NCI-H524 (cell line): ENCODE results near the gene UBE2H.
A peak's percentile ranks its signal among the peaks of the same experiment; 100 is the strongest.
"Not testable (repeated sequence)": the region's sequence is repeated elsewhere in the genome, so short reads cannot be mapped to it uniquely, and the experiment has no call there.

Experiments used
- DNase-seq, 2 experiments: peaks; one replicate each; lab custom pipeline; 2025; lab: John Stamatoyannopoulos, UW

The UBE2H gene

DNA sequence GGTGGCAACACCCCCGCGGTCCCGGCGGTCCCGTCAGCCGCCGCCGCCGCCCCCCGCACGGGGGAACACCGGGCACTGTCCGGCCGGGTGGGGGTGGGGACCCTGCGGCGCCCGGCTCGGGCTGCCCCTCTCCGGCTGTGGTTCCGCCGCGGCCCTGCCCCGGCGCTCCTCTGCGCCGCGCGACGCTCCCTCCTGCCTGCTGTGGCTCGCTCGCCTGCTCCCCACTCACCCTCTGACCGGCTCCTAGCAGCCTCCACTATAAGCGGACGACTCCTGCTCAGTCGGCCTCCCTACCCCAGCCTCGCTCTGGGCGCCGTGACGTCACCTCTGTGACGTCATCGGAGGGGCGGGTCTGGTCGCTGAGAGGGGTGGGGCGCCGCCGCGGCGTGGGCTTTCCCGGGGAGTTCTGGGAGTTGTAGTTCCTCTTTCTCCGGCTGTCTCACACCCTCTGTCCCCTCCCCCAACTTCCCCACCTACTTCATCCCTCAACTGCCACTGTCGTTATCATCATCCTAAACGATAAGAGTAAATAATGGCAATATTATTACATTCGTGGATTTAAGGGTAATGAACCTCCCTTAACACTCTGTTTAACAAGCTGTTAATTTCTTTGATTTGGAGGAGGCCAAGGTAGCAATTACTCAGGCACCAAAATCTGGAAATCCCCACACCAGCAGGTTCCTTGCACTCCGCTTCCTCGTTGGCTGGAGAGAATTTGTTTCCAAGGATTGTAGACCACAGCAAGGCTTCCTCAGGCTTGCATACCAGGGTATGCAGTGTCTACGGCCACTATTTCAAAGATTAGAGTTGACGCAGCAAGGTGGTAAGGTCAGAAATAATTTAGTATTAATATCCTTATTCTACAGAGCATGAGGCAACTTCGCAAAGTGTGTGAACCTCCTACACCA, at the start of gene UBE2H:
Gene UBE2H, minus strand, starts transcription at position 308 of the 908 bp plus-strand sequence. CDS start 405 bp downstream, outside the sequence.
- DNase-seq = peak; percentile 43 to 87

DNA sequence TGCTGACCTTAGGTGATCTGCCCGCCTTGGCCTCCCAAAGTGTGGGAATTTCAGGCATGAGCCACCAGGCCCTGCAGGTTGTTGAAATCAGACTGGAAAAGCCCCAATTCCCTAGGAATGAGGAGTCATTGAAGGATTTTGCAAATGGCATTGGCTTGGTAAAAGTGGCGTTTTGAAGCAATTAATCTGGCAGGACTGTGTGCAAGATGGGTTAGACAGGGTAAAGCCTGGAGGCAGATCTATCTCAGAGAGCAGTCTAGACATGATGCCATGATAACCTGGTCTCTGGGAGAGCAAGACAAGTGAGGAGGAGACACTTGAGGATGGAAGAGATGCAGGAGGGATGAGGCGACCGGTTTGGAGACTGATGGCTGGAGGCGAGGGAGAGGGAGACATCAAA, 45.7 kb upstream of the UBE2H start:
- no peak for DNase-seq

DNA sequence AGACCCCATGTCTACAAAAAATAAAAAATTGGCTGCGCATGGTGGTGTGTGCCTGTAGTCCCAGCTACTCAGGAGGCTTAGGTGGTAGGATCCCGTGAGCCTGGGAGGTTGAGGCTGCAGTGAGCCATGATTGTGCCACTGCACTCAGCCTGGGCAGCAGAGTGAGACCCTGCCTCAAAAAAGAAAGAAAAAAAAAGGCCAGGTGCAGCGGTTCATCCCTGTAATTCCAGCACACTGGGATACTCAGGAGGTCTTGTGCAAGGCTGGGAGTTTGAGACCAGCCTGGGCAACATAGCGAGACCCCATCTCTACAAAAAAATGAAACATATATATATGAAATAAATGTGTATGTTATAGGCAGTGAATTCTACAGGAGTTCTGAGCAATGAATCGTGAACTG, 44.5 kb upstream of the UBE2H start:
- DNase-seq = no peak

DNA sequence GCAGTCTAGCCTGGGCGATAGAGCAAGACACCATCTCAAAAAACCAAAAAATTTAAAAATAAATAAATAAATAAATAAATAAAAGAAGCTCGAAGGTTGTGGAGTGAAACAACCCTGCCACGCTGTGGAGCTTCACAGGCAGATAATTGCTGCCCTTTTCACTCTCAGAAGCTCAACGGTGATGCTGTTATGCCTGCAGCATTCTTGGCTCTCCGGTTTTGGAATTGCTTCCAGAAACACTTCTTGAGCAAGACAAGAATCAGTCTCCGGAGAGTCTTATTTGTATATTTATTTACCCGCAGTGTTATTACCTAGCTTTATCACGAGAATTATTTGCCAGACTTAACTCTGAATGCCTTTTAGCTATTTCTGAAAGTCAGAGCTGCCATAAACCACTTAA, 40.5 kb upstream of the UBE2H start:
- no peak for DNase-seq

DNA sequence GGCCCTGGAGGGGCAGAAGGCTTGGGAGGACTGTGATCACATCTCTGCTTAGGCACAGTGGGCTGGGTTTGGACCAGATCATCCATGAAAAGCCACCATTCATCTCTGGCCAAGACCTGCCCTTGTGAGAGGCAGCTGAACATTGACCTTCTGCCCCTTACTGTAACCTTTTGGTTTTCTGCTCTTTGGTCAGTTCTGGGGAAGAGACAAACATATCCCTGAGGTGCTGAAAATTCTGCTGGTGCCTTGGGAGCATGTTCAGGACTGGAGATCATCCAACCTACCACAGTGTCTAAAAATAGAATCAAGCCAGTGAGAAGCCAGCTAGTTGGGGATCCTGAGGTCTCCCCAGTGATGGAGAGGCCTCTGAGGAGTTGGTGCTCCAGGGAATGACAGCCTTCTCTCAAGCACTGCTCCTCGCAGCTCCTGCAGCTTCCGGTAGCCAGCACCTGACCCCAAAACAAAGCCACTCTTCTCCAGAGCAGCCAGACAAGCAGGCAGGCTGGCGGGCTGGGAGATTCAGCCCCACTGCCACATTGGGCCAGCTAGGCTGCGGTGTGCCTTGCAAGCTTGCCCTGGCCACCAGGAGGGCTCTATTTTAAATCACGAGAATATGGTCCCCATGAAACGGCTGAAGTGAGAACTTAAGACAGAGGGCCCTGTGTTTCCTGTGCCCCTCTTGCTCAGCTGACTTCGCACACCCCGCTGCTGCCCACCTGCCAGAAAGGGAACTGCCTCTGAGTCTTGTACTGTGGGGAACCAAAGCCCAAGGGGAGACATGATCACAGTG, 37.8 kb upstream of the UBE2H start:
- no peak for DNase-seq

DNA sequence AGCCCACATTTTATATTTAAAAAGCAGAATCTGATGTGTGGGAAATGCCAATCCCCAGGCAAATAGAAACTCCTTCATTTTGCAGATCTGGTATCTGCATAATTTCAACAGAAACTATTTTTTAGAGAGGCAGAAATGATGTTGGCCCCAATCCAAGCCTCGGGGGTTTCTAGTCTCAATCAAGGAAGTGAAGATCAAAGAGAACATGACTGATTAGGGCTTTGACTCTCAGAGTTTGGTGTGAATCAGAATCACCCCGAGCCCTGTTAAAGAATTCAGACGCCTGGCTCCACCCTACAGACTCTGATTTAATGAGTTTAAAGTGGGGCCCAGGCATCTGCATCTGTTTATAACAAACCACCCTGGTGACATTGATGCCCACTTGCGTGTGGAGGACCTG, 36.7 kb upstream of the UBE2H start:
- DNase-seq = no peak

DNA sequence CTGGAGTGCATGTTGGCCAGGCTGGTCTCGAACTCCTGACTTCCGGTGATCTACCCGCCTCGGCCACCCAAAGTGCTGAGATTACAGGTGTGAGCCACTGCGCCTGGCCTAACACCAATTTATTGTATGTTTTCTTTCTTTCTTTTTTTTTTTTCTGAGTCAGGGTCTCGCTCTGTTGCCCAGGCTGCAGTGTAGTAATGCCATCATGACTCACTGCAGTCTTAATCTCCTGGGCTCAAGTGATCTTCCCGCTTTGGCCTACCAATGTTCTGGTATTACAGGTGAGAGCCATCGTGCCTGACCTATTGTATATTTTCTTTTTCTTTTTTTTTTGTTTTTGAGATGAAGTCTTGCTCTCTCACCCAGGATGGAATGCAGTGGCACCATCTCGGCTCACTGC, 33.8 kb upstream of the UBE2H start:
- no peak for DNase-seq

DNA sequence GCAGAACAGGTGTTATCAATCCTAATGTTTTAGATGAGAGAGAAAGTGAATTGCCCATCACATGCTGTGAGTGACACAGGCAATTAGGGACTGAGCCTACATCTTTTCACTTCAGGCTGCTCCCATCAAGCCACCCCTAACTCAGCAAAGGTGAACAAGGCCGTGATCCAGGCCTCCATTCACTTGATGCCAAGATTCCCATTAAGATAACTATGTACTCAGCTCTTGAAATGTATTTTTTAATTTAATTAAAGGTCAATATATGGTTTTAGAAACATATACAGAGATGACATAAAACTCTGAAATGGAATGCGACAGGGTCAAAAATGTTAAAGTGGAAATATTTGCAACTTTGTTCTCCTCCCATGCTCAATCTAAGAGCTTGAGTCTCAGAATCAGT, 27.9 kb upstream of the UBE2H start:
- DNase-seq = no peak

DNA sequence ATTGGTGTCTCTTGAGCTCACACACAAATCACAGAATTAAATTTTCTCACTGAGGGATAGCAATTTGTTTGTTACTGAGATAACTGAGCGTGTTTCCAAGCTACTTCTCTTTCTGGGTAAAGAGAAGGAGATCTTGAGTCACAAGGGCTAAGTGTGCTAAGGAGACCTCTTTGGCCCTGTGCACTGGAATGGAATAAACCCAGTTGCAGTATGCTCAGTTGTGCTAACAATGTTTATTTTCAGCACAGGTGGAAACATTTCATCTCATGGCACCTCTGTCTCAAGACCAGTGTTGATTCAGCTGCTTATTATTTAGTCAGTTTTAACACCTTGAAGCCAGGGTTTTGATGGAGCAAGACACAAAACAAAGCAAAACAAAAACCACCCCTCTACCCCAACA, 22.5 kb upstream of the UBE2H start:
- DNase-seq = no peak

DNA sequence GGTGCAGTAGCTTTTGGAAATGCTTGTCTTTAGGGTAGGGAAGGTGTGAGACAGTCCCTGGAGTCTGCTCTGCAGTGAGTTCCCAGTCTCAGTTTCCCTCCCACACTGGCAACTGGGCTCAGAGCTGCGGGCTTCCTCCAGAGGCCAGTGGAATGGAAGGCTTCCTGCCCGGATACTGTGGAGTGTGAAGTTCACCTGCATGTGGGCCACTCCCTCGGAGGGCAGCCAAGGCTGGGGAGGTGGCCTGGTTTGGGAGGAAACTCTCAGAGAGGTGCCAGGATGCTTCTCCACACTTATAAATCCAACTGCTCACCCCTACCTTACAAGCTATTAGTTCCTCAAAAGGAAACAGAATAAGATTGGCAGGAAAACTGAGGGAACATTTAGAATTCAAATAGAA, 18.1 kb upstream of the UBE2H start:
- no peak for DNase-seq

DNA sequence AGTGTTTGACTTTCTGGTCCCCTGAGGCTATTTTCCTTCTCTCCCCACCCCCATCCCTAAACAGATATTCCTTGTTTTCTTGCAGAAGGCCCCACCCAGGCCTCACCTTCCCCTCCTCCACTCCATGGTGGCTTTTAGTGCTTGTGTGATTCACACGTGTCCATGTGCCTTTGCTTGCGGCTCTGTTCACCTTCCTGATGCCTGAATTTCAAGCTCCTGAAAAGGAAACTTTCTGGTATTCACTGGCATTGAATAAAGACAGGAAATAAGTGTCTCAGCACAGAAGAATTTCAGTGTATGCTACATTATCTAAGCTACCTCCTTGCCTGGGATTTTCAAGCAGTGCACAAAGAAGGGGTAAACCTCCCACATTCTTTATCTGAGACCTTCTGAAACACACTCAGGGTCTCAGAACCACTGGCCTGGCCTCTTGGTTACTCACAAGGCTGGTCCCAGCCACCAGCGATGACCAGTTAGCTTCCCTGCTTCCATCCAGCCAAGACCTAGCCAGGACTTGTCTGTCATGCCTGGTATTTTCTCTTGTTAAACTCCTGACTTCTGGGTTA, 17.2 kb upstream of the UBE2H start:
- DNase-seq = no peak

DNA sequence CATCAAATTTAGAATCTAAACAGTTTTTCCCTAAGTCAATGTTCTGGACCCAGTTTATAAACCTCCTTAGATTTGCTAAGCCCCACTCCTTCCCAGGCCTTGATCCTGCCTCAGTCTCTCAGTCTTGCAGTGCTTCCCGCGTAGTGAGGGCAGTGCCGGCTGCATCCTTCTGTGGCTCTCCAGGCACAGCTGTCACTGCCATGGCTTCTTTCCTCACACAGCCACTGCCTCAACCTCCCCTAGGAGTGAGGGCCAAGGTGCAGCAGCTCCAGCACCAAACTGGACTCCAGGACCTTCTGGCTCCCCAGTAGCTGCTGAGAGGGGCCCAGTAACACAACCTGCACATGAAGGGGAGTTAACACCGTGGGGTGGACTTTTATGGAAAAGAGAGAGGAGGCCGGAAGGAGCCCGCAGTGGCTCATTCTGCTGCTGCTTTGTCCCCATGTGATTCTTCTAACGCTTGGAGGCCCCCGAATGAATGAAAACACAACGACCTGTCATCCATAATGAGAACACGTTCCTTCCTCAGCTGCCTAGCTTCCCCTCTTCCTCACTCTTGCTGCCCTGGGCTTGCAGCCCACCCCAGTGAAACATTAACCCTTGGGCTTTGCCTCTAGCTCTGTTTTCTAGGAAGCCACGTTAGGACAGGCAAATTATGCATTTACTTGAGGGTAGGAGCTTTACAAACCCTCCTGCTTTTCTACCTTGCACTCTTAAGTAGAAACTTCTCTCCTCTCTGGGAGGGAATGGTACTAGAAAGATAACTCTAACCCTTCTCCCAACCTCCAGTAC, 16.0 kb upstream of the UBE2H start:
- no peak for DNase-seq

DNA sequence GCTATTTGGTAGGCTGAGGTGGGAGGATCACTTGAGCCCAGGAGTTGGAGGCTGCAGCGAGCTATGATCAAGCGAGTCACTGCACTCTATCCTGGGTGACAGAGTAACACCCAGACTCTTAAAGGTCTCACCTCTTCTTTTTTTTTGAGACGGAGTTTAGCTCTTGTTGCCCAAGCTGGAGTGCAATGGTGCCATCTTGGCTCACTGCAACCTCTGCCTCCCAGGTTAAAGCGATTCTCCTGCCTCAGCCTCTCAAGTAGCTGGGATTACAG, 7.4 kb upstream of the UBE2H start:
- DNase-seq = not testable (repeated sequence)

DNA sequence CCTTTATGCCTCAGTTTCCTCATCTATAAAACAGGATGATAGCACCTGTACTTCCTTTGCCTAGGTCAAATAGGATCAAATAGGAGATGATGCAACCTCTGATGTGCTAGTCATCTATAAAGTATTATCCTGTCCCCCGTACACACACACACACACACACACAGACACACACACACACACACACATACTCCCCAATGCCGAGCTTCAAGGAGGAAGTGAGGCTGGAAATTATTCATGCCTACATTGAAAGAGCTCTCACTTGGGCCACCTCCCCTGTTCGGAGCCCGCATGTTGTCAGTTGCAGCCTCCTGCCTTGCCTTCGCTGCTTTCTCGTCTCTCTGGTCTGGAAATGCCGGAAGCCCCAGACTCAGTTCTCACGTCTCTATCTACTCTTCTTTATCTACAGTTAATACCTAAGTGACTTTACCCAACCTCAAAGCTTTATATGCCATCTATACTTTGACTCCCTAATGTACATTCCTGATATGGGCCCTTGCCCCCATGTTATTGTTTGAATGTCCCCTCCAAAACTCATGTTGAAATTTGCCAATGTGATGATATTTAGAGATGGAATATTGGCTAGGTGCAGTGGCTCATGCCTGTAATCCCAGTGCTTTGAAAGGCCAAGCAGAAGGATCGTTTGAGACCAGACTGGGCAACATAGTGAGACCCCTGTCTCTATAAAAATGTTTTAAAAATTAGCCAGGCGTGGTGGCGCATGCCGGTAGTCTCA, 6.9 kb upstream of the UBE2H start:
- DNase-seq = no peak

DNA sequence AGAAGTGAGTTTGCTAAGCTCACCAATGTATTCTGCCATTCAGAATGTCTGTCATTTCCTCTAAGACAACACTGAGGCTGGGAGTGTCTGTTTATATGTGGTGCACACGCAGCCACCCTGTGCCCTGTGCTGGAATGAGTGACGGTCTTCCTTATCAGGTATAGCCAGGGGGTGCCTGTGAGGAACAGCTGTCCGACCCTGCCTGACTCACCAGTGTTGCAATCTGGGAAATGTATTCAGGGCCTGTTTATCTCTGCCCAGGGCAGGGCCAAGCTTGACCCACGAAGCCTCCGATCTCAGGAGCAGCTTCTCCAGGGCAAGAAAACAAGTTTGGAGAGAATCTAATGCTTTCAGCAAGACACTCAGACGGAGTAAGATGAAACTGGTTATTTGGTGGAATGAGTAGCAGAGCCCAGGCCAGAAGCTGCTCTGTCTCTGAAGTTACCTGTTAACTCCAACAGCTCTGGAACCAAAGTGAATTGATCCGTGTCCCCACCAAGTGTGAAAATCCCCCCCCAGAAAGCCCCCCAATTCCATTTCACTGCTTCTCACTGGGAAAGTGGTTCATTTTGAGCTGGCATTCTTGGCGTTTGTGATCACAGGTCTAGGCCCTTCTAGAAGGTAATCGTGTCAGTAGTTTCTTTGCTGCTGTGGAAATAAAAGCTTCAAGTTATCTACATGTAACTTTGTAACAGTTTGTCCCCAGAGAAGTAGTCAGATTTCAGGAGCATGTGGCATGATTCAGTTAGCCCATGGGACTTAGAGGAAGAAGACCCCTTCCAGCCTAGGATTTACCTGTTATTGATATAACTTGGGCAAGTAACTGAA, 6.1 kb upstream of the UBE2H start:
- no peak for DNase-seq

DNA sequence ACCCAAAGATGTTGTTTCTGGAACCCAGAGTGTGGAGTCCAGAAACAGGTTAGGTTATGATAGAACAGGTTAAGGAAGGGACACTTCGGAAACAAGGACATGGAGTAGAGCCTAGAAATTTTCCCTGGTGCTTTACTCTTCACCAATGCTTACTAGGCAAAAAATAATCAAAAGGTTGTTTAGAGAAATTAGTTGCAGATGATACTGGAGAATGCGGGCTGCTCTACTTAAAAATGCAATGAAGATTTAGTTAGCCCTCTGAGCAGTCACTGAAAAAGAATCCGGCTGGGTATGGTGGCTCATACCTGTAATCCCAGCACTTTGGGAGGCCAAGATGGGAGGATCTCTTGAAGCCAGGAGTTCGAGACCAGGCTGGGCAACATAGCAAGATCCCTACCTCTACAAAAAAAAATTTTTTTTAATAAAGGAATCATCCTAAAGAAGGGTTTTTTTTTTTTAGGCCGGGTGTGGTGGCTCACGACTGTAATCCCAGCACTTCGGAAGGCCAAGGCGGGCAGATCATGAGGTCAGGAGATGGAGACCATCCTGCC, 3.3 kb upstream of the UBE2H start:
- no peak for DNase-seq

DNA sequence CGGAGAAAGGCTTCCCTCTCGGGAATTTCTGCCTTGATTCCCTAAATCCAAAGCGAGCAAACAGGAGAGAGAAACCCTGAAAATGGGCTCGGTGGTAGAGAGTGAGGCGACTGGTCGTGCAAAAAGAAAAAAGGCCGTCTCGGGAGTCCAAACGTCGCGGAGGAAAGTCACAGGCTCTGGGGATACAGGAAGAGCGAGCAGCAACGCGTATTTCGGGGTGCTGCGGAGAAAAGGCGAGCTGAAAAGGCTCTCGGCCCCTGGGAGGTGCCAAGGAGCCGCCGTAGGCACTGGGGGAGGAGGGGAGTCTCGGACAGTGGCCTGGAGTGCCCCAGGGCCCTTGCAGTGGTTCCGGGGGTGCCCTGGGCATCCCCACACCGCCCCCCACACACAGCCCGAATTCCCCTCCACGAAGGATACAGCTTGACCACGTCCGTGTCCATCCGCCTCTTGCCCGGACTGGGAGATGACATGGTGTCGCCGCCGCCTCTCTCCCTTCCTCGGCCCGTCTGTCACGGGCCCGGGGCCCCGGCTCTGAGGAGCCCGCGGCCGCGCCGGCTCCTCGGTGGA, 591 bp downstream of the UBE2H start:
- peak in 1 of 2 experiments; percentile 37 for DNase-seq

DNA sequence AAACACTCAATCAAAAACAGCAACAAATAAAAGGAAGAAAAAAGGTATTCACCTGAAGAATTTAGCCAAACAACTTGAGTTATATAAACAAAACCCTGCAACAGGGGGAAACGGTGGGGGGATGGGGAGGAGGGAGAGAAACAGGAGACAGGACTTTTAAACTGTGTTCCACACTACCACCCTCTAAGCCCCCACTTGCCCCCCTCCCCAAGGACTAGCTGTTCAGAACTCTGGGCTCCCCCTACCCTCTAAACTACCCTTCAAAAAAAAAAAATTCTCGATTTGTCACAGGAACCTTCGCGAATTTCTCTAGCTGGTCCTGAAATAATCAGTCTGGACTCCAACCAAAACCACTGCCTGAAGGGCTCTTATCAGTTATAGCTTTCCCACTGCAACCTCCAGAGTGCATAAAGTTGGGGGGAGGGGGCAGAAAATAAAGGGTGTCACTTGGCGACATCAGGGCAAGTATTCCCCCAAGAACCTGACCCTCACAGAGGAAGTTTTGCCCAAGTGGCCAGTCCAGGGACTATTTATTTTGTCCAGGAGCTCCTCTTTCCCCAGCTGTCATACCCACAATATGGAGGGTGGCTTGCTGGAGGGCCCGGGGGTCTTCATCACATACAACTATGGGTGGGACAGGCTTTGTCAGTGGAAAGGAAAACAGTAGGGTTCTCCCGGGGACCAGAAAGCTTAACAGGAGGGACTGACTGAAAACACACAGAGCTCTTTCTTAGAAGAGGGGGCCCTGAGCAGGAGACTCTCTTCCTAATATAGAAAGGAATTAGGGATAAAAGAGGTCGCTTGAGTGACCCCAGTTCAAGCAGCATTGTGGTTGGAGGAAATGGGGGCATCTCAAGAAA, 1.3 kb downstream of the UBE2H start:
- DNase-seq = peak in 1 of 2 experiments; percentile 31

DNA sequence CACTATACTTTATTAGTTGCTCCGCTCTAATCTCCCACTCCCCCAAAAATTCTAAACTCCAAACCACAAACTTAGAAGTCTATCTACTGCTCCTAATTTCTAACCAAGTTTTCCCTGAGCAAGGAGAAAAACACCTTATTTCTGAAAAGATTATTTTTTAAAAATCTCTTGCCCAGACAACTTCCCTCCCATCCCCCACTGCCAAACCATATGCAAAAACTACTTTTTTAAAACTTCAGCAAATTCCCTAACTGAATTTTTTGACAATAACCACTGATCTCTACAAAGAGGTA, 1.9 kb downstream of the UBE2H start:
- DNase-seq = no peak
